HG03039 (cell line): ENCODE data around the gene RAB43.
"Not testable (repeated sequence)": the region's sequence is repeated elsewhere in the genome, so short reads cannot be mapped to it uniquely, and the experiment has no call there.

Experiments
- ATAC-seq: cut with Tn5 transposase; IDR thresholded peaks from one replicate; pipeline ENCODE4 v1.9.1; 2021; ENCODE audit warnings: mild to moderate bottlenecking, moderate library complexity; ENCODE audit not compliant: unreplicated experiment

RAB43 gene

DNA sequence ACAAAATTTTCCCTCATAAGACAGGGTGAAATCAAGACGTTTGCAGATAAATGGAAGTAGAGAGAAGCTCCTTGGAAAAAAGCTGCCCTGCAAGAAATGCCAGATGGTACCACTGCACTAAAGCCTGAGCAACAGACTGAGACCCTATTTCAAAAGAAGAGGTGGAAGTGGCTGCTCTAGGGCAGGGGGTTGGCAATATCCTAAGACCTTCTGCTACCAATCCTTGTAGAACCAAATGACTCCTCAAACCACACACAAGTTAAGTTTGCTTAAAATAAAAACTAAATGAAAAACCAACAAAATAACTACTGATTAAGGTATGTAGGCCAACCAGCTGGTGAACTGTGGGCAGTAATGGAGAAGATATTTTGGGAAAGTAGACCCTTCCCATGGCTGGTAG, 21.3 kb downstream of the RAB43 start:
- ATAC-seq: no peak

DNA sequence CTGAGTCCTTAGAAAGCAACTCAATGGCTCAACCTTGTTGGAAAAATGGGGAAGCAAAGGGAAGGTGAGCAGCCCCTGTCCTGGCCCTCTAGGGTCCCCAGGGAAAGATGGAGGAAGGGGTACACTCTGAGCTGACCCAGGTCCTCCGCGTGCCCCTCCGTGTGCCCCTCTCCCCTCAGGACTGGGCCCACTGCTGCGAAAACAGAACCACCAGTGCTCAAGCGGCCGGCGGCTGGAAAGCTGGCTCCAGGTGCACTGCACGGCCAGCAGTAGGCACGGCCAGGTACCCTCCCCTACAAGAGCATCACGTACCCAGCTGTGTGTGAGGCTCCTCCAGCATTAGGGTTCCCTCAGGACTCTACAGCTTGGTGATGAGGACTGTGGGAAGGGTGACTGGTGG, 26.3 kb downstream of the RAB43 start:
- ATAC-seq: no peak

DNA sequence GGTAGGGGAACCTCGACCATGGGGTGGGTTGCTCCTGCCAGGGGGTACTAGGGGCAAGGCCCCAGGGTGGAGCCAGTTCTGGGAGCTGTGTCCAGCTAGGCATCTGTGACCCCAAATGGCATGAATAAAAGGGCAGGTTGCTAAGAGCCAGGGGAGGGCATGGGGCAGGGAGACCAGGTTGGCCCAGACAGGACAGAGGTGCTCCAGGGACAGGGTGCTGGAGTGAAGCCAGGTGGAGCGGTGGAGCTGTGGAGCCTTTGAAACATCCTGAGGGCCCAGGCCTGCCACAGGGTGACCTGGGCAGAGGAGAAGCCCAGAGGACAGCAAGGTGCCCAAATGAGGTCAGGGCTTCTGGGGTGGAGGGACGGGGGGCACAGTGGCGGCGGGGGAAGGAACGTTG, 33.3 kb downstream of the RAB43 start:
- ATAC-seq: not testable (repeated sequence)

DNA sequence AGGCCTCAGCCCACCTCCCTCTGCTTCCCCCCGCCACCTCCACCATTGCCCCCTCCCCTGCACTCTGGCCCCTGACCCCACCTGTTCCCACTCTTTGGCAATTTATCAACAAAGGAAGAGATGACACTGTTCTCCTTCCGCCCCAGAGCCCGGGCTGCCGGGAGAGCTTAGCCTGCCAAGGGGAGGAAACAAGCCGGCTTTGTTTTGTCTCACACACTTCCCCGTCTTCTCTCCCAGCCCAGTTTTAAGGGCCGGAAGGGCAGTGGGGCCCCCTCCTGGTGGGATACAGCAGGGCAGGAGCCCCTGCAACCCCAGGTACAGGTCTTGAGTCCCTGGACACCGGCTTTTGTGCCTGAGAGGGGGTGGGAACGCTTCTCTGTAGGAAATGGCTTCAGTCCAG, 33.7 kb downstream of the RAB43 start:
- ATAC-seq: not testable (repeated sequence)

DNA sequence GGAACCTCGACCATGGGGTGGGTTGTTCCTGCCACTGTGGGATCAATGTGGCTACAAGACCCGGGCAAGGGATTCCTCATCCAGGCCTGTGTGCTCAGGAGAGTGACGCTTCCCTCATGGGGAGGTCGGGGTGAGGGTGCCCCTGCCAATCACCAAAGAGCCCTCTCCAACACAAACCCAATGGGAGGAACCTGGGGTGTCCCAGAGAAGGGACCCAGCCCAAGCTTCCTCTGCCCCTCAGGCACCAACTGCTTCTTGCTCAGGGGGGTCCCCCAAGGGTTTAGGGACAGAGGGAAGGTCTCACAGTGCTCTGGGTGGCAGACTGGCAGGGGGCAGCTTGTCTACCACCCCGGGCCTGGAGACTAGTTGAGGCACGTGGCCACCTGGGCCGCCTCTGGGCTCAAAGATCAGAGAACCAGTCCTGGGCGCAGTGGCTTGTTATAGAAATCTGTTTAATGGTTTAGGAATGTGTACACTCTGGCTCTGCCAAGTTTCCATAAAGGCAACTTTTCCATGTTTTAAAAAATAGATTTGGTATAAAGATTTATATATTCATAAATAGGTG, 34.4 kb downstream of the RAB43 start:
- ATAC-seq: no peak

DNA sequence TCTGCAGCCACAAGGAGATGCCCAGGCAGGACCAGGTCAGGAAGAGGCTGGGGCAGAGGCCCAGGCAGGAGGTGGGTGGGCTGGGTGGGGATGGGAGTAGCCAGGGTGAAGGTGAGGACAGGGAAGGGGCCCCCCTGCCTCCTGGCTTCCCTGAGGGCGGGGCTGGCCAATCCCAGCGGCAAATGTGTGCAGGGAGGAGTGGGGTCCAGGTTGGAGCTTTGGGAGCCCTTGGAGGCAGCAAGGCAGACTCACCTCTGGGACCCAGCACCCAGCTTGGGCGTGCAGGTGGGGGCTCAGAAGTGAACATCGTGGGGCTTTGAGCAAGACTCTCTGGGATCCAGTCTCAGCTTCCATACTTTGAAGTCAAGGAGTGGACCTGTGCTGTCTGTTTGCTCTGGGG, 35.8 kb downstream of the RAB43 start:
- no peak for ATAC-seq

DNA sequence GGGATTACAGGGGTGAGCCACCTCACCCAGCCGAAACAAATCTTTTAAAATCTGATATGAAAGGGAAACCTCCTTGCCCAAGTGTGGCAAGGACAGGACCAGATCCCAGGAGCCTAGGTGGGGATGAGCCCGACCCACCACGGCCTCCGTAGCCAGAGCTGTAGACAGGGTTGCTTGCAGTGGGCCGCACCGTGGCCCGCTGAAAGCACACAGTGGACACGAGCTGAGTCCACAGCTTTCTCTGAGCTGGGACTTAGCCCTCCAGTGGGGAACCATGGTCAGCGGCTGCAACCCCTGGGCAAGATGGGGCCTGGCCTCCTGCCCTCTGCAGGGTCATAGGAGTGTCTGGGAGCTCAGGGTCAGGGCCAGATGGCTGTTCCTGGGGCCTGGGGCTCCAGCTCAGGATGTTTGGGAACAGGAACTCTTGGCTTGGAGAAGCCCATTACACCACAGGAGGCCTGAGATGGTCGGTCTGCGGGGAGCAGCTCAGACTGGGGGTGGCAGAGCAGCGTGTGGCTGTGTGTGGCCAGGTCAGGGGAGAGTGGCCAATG, 36.4 kb downstream of the RAB43 start:
- ATAC-seq: no peak

DNA sequence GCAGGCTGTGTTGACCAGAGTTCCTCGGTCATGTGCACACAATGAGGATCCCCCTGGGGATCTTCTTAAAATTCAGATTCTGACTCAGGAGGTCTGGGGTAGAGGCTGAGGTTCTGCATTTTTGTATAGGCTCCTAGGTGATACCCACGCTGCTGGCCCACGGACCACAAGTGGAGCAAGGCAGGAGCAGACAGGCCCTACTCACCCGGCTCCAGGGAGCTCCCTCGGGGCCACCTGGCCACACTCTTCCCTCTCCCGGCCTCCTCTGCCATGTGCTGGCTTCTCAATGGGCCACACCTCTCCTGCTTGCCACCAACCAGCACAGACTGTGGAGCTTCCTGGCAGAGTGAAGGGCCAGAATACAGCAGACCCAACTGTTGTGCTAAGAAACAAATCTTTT, 37.1 kb downstream of the RAB43 start:
- ATAC-seq: no peak

DNA sequence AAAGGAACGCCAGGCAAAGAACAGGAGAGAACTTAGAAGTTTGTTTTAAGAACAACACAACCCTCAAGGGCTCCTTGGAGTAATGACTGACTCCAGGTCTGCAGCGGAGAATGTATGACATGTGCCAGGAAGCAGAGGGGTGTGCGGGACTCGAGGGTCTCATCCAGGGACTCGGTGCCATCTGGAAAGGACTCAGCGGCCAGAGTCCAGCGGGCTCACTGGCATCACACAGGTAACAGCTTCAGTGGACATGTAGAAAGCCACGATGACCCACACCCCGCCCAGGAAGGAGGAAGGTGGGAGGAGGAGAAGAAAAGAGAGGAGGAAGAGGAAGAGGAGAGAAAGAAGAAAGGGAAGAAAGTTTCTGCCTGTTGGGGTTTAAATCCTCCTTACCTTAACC, 39.6 kb downstream of the RAB43 start:
- ATAC-seq: no peak

DNA sequence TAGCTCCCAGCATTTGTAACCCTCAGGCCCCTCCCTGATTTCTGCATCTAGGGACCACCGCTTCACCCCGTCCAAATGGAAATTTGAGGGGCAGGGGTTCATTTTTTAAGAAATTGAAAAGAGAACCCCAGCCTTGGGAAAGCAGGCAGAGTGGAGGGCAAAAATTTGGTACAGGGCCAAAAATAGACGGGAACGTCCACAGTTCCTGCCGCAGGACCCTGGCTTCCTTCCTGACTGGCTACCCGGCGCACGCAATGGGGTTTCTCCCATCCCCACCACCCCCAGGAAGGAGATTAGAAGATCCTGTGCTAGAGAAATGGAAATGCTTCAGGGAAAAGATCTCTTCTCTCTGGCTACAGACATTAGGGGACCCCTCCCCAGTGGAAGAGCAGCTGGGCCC, 40.1 kb downstream of the RAB43 start:
- no peak for ATAC-seq

DNA sequence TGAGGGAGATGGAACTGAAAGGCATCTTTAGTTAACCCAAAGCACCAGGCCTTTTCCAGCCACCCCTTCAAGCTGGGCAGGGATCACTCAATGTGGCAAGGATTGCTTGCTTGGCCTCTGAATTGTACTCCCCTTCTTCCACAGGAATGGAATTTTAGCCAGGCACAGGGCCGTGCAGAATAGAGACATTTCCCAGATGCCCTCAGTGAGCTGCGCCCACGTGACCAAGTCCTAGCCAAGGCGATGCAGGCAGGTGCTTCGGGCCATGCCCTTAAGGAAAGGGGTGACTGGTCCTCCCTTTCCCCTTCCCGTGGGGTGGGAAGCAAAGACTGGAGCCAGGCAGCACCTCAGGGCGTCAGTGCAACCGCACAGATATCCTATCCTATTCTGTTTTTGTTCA, 43.1 kb downstream of the RAB43 start:
- no peak for ATAC-seq

DNA sequence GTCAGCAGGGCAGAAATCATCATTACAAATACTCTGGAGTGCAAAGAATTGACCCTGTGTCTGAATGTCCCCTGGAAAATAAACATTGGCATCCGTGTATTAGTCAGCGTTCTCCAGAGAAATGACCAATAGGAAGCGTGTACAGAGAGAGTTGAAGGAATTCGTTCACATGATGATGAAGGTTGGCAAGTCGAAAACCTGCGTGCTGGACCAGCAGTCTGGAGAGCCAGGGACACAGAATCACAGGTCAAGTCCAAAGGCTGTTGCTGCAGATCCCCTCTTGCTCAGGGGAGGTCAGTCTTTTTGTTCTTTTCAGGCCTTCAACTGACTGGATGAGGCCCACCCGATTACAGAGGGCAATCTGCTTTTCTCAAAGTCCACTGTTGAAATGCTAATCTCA, 44.4 kb downstream of the RAB43 start:
- no peak for ATAC-seq

DNA sequence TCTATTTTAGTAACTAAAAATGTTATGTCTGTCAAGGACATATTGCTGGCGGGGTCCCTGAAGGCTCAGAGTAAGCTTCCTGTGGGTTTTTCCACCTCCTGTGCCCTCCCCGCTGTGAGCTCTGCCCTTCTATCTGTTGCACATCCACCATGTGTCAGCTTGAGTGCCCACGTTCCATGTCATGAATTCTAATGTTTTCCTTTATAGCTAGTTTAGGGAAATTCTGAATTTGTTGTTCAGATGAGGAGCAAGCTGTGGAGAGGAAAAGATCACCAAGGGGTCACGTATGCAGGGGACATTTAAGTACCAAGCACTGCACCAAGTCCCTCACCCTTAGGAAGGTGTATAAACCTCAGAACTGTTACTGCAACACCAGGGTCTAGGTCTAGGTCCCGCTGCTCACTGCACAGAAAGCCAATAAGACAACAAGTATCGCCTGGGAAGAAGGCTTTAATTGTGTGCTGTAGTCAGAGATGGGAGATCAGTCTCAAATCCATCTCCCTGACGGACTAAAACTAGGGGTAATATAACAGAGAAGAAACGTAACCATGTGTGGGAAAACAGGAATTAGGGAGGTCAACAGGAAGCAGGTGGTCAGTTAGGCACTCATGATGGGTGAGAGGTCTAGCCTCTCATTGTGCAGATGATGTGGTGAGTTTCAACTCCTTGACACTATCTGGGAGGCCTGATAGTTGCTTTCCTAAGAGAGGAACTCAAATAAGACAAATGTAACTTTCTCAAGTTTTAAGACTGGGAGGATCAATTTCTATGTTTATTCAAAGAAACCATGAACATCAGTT, 51.3 kb downstream of the RAB43 start:
- no peak for ATAC-seq

DNA sequence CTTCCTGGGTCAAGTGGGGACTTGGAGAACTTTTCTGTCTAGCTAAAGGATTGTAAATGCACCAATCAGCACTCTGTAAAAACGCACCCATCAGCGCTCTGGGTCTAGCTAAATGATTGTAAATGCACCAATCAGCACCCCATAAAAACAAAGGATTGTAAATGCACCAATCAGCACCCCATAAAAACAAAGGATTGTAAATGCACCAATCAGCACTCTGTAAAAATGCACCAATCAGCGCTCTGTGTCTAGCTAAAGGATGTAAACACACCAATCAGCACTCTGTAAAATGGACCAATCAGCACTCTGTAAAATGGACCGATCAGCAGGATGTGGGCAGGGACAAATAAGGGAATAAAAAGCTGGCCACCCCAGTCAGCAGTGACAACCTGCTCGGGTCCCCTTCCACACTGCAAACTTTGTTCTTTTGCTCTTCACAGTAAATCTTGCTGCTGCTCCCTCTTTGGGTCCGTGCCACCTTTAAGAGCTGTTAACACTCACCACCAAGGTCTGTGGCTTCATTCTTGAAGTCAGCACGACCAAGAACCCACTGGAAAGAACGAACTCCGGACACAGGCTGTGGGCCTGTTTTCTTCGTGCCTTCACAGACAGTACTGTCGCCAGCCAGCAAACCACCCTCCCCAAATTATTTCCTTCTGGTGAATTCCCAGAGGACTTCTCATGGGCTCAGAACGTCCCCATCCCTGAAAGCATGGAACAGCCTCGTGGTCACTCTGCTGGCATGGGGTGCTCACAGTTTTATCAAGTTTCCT, 52.1 kb downstream of the RAB43 start:
- ATAC-seq: not testable (repeated sequence)

DNA sequence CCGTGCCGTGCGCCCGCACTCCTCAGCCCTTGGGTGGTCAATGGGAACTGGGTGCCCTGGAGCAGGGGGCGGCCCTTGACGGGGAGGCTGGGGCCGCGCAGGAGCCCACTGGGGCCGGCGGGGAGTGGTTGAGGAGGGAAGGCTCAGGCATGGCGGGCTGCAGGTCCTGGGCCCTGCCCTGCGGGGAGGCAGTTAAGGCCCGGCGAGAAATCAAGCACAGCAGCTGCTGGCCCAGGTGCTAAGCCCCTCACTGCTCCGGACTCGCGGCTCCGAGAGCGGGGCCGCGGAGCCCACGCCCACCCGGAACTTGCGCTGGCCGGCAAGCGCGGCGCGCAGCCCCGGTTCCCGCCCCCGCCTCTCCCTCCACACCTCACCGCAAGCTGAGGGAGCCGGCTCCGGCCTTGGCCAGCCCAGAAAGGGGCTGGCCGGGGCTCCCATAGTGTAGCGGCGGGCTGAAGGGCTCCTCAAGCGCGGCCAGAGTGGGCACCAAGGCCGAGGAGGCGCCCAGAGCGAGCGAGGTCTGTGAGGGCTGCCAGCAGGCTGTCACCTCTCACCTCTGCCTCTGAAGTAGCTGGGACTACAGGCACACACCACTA, 53.2 kb downstream of the RAB43 start:
- ATAC-seq: no peak

DNA sequence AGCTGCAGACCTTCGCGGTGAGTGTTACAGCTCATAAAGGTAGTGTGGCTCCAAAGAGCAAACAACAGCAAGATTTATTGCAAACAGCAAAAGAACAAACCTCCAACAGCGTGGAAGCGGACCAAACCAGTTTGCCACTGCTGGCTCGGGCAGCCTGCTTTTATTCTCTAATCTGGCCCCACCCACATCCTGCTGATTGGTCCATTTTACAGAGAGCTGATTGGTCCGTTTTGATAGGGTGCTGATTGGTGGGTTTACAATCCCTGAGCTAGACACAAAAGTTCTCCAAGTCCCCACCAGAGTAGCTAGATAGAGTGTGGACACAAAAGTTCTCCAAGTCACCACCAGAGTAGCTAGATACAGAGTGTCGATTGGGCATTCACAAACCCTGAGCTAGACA, 53.9 kb downstream of the RAB43 start:
- ATAC-seq: not testable (repeated sequence)

DNA sequence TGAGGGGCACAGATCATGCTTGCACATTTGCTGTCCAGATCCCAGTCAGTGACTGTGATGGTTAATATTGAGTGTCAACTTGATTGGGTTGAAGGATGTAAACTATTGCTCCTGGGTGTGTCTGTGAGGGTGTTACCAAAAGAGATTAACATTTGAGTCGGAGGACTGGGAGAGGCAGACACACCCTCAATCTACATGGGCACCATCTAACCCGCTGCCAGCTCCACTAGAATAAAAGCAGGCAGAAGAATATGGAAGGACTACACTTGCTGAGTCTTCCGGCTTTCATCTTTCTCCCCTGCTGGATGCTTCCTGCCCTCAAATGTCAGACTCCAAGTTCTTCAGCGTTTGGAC, 55.9 kb downstream of the RAB43 start:
- no peak for ATAC-seq

DNA sequence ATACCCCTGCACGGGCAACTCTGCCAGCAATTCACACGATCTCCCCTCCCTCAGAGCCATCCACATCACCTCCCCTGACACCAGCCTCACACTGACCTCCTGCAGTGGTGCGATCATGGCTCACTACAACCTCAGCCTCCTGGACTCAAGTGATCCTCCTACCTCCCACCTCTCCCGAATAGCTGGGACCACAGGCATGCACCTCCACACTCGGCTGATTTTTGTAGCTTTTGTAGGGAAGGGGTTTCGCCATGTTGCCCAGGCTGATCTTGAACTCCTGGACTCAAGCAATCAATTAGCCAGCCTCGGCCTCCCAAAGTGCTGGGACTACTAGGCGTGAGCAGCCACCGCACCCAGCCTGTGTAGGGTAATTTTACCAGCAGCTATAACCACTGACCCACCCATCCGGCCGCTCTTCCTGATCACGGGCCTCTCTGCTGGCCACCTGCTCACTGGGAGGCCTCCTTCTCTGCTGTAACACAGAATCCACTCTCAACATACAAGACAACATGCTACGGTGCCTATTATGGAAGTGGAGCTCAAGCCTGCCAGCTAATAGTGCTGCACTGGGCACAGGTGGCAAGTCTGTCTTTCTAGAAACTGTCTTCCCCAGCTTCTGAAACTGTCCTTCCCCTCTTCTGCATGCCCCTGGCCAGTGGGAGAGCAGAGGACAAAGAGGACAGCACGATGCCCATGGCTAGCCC, 56.4 kb downstream of the RAB43 start:
- no peak for ATAC-seq

DNA sequence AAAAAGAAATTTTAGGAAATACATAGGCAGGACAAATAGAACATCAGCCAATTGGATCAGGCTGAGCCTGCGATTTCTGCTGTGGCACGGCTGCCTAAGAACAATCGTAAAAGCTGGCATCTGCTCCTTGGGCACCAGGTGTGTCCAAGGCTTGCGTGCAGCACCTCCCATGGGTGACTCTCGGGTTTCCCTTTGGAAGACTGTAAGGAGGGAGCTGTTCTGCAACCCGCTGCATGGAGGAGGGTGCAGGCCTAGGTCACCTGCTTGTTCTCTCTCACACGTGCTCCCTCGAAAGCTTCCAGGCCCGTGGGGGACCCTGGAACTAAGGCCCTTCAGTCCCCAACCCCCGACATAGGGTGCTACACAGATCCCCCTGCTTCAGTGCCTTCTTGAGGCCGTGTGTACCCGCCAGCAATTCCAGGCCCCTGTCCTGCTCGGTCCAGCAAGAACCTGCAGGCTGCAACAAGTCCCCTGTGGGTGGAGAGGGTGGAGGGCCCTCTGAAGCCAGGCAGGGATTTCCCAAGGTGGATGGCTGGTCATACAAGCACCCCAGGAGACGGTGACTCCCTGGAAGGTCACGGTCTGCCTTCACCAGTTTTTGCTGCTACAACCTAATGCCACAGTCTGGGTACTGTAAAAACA, 57.6 kb downstream of the RAB43 start:
- no peak for ATAC-seq

DNA sequence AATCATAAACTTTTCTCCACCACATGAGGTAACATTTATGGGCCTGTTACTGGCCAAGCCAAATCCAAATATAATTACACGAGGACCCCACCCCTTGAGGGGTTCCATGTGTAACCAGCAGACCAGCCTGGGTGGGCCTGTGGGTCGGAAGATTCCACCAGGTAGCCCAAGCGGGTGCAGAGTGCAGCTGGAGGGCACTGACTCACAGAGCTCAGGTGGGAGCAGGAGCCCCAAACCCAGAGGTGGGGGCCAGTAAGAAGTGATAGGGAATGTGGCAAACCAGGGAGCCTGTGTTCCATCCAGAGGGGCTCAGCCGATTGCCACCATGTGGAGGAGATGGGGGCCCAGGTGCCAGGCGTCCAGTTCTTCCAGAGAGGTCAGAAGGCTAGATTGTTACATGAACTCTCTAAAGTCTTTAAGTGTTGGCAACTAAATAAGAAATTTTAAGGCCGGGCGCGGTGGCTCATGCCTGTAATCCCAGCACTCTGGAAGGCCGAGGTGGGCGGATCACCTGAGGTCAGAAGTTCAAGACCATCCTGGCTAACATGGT, 58.4 kb downstream of the RAB43 start:
- no peak for ATAC-seq
